GM18517 (cell line): ENCODE measurements around the gene ZNF735.
"Not testable (repeated sequence)": the region's sequence is repeated elsewhere in the genome, so short reads cannot be mapped to it uniquely, and the experiment has no call there.

ENCODE experiments used
- ATAC-seq: cut with Tn5 transposase; IDR thresholded peaks from one replicate; pipeline ENCODE4 v1.9.1; 2021; ENCODE audit warnings: mild to moderate bottlenecking, moderate library complexity; ENCODE audit not compliant: unreplicated experiment

Gene ZNF735

GRCh38 chr7:64206903-64207302, at the start of gene ZNF735:
TSS of gene ZNF735 (plus strand) at chr7:64207203. CDS start at chr7:64207203, 0 bp downstream.
- ATAC-seq = no peak

- ATAC-seq = not testable (repeated sequence)
Measured at GRCh38 chr7:64170974-64171373, 36.0 kb upstream of the ZNF735 start.

- ATAC-seq = no peak
Measured at GRCh38 chr7:64174328-64174727, 32.7 kb upstream of the ZNF735 start.

DNA sequence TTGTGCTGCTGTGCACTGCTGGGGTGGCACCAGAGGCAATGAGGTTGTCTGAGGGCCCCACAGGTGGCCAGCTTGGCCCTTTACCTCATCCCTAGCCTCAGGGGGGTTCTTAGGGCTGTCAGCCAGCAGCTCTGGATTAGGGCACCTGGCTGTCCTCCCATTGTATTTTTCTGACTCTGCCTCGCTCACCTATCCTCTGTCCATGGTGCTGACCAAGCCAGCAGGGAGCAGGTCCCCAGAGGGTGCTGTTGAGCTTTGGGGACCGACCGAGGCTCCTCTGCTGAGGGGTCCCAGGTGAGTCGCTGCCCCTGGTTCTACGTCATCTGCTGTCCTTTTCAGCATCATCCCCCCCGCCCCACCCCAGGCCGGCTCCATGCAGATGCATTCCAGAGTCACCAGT, 32.1 kb upstream of the ZNF735 start:
- ATAC-seq = no peak

GRCh38 chr7:64180989-64181388, 26.0 kb upstream of the ZNF735 start:
- no peak for ATAC-seq

DNA sequence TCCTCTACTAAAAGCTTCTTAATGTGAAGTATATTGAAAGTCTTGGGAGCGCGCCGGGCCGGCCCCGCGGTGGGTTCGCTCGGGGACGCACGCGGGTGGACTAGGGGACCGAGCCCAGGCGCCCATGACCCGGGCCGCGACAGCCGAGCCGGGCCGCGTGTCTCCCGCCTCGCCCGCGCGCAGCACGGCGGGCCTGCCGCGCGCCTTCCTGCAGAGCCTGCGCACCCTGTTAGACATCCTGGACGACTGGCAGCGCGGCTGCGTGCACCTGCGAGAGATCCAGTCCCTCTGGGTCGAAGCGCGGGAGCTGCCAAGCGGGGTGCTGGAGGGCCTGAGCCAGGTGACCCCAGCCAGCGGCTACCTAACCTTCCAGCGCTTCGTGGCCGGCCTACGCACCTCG, 25.4 kb upstream of the ZNF735 start:
- ATAC-seq = no peak

GRCh38 chr7:64182036-64182790, 24.8 kb upstream of the ZNF735 start:
- ATAC-seq = no peak

DNA sequence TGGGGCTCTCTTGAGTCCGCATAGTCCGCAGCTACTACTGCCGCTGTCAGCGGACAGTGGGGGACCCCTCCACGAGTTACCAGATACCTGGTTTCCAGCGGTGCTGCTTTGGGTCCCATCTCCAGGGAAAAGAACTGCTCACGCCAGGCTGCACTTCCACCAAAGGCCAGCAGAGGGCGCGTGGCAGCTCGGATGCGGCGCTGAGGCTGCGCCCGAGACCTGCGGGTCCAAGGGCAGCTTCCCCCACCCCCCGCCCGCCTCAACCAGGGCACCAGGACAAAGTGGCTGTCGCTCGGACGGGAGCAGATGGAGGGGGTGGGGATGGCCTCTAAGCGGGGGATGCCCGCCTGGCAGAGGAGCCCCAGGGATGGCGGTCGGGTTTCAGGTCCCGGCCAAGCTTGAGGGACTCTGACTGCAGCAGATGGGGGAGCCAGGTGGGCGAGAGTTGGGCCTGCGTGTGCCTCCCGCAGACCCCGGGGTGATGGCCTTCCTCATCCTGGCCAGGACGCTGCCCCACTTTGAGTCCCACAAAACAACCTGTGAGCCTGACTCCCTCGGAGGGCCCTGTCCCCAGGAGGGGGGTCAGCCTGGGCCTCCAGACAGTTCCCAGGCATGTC, 23.8 kb upstream of the ZNF735 start:
- ATAC-seq = no peak

- no peak for ATAC-seq
Measured at GRCh38 chr7:64183827-64184372, 23.1 kb upstream of the ZNF735 start.

- ATAC-seq = no peak
Measured at GRCh38 chr7:64184376-64184775, 22.6 kb upstream of the ZNF735 start.

GRCh38 chr7:64187408-64187807, 19.6 kb upstream of the ZNF735 start:
- ATAC-seq = no peak

- ATAC-seq = no peak
Measured at GRCh38 chr7:64192148-64192704, 14.8 kb upstream of the ZNF735 start.

DNA sequence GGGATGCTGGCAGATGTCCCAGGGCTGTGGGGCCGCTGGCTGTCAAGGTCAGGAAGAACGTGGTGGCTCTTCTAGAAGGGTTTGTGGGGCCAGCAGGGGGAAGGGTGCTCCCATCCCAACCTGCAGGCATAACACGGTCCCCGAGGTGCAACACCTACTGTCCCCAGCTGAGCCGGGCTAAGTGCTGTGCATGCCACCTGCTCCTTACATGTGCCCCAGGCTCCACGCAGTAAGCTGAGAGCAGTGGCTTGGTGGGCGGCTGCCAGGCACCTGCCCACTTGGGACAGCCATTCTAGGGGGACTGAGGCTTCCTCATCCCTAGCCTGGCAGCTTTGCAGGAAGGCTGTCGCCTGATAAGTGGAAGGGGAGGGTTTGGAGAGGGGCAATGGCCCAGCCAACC, 14.2 kb upstream of the ZNF735 start:
- ATAC-seq = no peak

DNA sequence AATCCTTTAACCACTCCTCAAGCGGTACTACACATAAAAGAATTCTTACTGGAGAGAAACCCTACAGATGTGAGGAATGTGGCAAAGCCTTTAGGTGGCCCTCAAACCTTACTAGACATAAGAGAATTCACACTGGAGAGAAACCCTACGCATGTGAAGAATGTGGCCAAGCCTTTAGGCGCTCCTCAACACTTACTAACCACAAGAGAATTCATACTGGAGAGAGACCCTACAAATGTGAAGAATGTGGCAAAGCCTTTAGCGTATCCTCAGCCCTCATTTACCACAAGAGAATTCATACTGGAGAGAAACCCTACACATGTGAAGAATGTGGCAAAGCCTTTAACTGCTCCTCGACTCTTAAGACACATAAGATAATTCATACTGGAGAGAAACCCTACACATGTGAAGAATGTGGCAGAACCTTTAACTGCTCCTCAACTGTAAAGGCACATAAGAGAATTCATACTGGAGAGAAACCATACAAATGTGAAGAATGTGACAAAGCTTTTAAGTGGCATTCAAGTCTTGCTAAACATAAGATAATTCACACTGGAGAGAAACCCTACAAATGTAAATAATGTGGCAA, 12.8 kb downstream of the ZNF735 start:
- not testable (repeated sequence) for ATAC-seq

- no peak for ATAC-seq
Measured at GRCh38 chr7:64223366-64223765, 16.4 kb downstream of the ZNF735 start.

GRCh38 chr7:64228174-64228573, 21.2 kb downstream of the ZNF735 start, which contains the start of gene ZNF679:
TSS of gene ZNF679 (plus strand) at chr7:64228474. CDS start at chr7:64249118, 20,644 bp downstream.
- ATAC-seq = not testable (repeated sequence)

DNA sequence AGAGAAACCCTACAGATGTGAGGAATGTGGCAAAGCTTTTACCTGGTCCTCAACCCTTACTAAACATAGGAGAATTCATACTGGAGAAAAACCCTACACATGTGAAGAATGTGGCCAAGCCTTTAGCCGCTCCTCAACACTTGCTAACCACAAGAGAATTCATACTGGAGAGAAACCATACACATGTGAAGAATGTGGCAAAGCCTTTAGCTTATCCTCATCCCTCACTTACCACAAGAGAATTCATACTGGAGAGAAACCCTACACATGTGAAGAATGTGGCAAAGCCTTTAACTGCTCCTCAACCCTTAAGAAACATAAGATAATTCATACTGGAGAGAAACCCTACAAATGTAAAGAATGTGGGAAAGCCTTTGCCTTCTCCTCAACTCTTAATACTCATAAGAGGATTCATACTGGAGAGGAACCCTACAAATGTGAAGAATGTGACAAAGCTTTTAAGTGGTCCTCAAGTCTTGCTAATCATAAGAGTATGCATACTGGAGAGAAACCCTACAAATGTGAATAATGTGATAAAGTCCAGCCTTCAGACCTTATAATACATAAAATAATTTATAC, 59.4 kb downstream of the ZNF735 start:
- no peak for ATAC-seq
